GM18861 (cell line): ENCODE results near the gene ACTN1.
"Not testable (repeated sequence)": the region's sequence is repeated elsewhere in the genome, so short reads cannot be mapped to it uniquely, and the experiment has no call there.

Experiments used
- ATAC-seq: cut with Tn5 transposase; IDR thresholded peaks from one replicate; pipeline ENCODE4 v1.9.1; 2021; ENCODE audit not compliant: unreplicated experiment

The ACTN1 gene

GRCh38 chr14:68866991-68867533 is 112.0 kb downstream of the ACTN1 start:
- ATAC-seq, result no peak

- no peak for ATAC-seq
Measured at GRCh38 chr14:68865542-68865941, 113.6 kb downstream of the ACTN1 start.

DNA sequence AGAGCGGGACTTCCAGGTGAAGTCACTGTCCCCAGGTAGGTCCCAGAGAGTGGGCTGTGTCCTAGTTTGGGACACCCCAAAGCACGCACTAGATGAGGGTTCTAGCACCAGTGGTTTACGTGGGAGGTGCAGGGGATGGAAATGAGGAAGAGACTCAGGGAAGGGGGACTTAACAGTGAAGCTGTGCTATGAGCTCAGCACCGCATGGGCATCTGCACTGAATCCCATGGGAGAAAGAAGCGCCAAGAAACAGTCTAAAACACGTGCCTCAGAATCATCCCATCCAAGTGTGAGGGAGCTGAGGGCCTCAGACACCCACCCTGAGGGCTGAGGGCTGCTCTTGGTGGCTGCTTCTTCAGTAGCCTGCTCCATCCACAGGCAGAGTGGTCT is 114.7 kb downstream of the ACTN1 start:
- ATAC-seq, result no peak

- no peak for ATAC-seq
Measured at GRCh38 chr14:68863610-68864360, 115.3 kb downstream of the ACTN1 start.

DNA sequence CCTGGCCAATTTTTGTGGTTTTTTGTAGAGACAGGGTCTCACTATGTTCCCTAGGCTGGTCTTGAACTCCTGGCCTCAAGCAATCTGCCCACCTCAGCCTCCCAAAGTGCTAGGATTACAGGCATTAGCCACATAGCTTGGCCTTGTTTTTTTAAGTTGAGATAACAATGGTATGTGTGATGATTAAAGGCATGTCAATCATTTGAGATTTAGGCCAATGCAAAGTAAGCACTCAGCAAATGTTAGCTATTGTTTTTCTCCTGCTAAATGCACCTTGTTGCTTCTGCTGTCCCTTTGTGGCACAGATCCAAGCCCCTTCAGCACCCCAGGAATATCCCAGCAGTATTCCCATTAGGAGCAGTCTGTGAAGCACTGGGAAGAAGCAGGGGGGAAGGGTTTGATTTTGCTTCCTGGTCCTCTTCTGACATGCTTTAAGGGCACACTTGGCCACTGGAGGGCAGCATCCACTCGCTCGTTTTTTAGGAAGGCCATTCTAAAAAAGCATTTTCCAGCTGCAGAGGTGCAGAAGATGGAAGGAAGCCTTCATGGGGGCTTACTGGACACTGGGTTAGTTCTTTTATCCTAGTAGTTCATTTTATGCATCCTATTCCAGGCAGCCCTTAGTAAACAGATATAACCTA is 116.0 kb downstream of the ACTN1 start:
- no peak for ATAC-seq

DNA sequence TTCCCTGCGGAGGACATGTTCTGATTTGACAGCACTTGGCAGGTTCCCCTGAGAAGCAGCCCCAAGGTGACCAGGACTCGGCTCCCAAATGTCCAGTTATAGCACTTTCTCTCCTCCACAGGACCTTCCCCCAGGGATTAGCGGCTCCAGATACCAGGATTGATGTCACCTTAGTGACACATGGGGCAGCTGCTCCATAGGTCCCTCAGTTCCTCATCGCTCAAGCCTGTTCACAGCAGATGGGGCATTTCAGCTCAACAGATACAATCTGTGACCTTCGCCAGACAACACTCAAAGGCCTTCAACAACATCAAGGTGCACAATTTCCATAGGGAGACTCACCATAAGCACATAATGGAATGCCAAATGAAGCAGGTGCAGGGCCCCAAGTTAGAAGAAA is 118.3 kb downstream of the ACTN1 start:
- no peak for ATAC-seq

DNA sequence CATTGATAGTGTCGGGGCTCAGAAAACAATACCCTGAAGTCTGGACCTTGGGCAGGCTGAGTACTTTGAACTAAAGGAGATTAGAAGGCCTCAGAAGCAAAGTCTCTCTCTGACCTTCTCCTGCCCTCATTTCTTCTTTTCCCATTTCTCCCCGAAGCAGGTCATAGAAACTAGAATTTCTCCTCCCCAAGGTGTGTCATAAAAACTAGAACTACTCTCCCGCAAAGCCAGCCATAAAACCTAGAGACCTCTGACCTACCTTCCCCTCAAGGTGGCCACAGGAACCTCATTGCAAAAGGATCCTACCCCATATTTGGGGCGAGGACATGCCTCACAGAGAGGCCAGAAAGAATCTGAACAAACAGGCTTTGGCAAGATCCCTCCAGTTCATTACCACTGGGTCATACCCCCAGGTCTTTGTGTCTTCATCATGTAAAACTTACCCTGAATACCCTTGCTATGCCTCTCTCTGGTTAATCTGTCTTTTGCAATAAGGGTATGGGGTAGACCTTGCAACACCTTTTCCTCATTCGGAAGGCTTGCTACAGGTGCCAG is 121.5 kb downstream of the ACTN1 start:
- ATAC-seq, result no peak

DNA sequence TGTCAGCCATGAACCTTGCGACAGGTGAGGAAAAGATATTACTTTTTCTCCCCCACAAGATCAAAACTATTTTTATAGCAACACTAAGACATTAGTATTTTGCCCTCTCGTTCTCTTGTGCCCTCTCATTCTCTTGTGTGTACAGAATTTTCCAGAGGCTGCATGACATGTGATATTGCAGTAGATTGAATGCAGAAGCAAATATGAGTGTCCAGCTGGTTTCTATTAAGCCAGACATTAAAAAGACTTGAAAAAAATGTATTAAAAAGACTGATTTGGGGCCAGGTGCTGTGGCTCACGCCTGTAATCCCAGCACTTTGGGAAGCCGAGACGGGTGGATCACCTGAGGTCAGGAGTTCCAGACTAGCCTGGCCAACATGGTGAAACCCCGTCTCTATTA is 122.5 kb downstream of the ACTN1 start:
- ATAC-seq, result no peak

DNA sequence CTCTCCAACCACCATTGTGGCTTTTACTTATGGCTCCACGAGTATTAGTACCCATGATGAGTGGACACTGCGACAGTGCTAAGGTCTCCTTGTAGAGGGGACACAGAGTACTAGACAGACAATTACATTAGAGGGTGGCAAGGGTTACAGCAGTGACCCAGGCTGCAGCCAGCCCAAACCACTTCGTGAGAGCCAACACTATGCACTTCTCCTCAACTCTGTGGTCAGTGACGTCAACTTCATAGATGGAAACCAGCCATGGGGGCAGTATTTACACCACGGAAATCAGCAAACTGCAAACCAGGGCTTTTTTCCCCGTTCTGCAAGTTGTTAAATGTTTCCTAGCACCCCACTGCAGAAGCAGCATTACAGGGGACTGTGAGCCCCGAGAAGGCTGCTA is 124.7 kb downstream of the ACTN1 start:
- ATAC-seq, result no peak

GRCh38 chr14:68853749-68854148 is 125.4 kb downstream of the ACTN1 start:
- ATAC-seq, result no peak

DNA sequence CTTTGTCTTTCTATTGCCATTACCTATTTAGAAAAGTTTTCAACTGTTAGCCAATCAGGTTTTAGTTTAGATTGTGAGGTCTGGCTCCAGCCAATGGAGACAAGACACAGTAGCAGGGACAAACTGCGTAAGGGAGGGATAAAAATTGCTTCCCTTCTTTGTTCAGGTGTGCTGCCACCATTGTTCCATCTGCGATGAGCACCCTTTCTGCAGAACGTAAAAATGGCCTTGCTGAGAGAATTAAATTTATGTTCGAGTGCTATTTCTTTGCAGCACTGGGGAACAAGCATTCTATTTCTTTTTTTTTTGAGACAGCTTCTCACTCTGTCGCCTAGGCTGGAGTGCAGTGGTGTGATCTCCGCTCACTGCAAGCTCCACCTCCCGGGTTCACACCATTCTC is 126.6 kb downstream of the ACTN1 start:
- ATAC-seq, result not testable (repeated sequence)

DNA sequence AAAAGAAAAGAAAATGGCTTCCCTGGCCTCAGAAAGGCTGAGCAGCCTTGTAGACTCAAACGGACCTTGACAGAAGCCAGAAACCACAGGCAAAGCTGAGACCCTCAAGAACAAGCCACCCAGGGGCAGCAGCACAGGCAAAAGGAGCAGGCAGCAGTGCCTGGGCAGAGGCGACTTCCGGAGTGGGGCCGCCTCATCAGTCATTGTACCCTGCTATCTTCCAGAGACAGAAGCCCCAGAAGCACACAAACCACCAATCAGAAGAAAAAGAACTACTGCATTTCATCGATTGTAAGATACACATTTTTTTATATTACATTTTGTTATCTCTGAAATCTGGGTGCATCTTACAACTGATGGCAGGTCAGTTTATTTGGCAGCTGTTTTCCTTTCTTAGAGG is 128.0 kb downstream of the ACTN1 start:
- no peak for ATAC-seq

DNA sequence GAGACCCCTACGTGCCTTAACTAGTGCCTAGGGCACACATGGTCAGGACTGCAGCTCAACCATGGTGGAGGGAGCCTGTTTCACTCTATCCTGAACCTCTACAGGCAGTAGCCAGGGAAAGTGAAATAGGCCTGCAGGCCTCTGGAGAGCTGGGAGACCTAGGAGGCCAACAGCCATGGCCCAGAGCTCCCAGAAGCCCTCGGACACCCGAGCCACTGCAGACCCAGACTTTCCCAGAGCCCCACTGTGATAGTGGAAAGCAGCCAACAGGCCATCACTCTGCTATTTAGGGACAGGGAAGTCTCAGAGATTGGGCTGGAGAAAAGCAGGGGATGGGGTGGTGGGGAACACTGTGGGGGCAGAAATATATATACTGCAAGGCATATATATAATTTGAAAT is 129.7 kb downstream of the ACTN1 start:
- ATAC-seq, result no peak

GRCh38 chr14:68848253-68848652 is 130.8 kb downstream of the ACTN1 start:
- no peak for ATAC-seq

GRCh38 chr14:68847640-68848039 is 131.5 kb downstream of the ACTN1 start:
- ATAC-seq, result not testable (repeated sequence)

DNA sequence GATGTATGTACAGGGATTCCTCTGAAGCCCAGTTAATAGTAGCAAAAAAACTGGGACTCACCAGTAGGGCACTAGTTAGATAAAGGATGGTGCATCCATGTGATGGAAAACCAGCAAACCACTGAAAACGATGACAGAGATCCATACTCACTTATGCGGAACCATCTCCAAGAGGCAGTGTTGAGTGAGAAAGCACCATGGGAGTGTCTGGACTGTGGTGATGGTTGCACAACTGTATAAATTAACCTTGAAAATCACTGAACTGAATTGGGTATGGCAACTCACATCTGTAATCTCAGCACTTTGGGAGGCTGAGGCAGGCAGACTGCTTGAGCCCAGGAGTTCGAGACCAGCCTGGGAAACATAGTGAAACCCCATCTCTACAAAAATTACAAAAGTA is 132.6 kb downstream of the ACTN1 start:
- no peak for ATAC-seq

DNA sequence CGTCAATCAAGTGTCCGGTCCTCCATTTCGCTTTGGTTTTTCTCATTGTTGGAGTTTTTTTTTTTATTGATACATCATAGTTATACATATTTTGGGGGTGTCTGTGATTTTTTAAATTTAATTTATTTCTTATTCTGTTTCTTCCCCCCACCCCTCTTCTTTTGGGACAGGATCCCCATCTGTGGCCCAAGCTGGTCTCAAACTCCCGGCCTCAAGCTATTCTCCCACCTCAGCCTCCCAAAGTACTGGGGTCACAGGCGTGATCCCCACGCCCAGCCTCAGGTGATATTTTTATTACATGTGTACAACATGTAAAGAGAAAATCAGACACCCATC is 134.9 kb downstream of the ACTN1 start:
- no peak for ATAC-seq

- no peak for ATAC-seq
Measured at GRCh38 chr14:68843471-68844209, 135.5 kb downstream of the ACTN1 start.

- no peak for ATAC-seq
Measured at GRCh38 chr14:68842298-68842697, 136.8 kb downstream of the ACTN1 start.

GRCh38 chr14:68841016-68841809 is 137.9 kb downstream of the ACTN1 start:
- no peak for ATAC-seq

GRCh38 chr14:68840454-68840853 is 138.6 kb downstream of the ACTN1 start:
- ATAC-seq, result no peak
